ENCODE data around the gene VAMP8. TPM values are rescaled to one million over a fixed set of nuclear protein-coding genes. Genes with fewer than 3 reads are reported as not detected.
A peak's percentile ranks its signal among the peaks of the same experiment; 100 is the strongest.

VAMP8 gene
- polyA plus RNA-seq, 3 donors = 260 to 761 (median 623) TPM

DNA sequence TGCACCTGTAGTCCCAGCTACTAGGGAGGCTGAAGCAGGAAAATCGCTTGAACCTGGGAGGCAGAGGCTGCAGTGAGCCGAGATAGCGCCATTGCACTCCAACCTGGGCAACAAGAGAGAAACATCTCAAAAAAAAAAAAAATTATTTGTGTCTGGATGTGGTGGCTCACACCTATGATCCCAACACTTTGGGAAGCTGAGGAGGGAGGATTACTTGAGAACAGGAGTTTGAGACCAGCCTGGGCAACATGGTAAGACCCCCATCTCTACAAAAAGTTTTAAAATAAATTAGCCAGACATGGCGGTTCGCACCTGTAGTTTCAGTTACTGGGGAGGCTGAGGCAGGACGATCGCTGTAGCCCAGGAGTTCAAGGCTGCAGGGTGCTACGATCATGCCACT is 1.6 kb upstream of the VAMP8 start:
- Mint-ChIP-seq H3K27me3 (ENCODE audit: low read depth in 3 of 3) (peaks cover 3 to 6% (median 4%) of the 10 kb centered on the region in 3 donors), H3K4me3 (no peak overlapping the region)

DNA sequence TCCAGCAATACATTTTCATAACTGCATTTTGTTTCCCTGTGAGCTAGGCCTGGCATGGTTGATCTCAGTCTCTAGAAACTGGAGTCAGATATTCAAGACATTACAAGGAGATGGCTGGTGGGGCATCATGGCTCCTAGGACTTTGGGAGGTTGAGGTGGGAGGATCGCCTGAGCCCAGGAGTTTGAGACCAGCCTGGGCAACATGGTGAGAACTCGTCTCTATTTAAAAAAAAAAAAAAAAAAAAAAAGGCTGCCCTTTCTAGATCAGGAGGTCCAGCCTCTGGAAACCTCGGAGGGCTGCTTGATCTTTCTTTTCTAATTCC is 362 bp upstream of the VAMP8 start:
- no peaks in the 10 kb centered on the region for H3K9me3 Mint-ChIP-seq
- H3K27ac Mint-ChIP-seq = peak overlapping the region; percentile 92 to 98 (median 96)
- Histone ChIP-seq H3K27ac (ENCODE audit: low read depth in 1 of 2, low read length in 2 of 2) (peak overlapping the region; percentile 85 to 91), H3K4me2 (replicated peaks; ENCODE audit: extremely low read depth, low read length, poor library complexity, severe bottlenecking) (peak overlapping the region; percentile 81), H3K9me3 (replicated peaks in 1 of 2; ENCODE audit: control insufficient read depth in 1 of 2, insufficient read depth in 1 of 2, low read length in 2 of 2) (no peaks in the 10 kb centered on the region), H3K27me3 (ENCODE audit: control insufficient read depth in 2 of 2, insufficient read depth in 2 of 2, low read length in 2 of 2) (no peaks in the 10 kb centered on the region), H3K36me3 (replicated peaks in 1 of 2; ENCODE audit: control insufficient read depth in 1 of 2, insufficient read depth in 2 of 2, low read length in 2 of 2) (peaks cover 8 to 13% of the 10 kb centered on the region in 2 donors), H2AFZ (ENCODE audit: insufficient read depth, low read depth, low read length, poor library complexity, severe bottlenecking) (peak overlapping the region; percentile 90), H3K9ac (ENCODE audit: insufficient read depth, low read length, poor library complexity, severe bottlenecking) (peak overlapping the region; percentile 76), H3K79me2 (ENCODE audit: insufficient read depth, low read length) (peaks cover 54% of the 10 kb centered on the region), H4K20me1 (ENCODE audit: insufficient read depth, low read length) (peaks cover 19% of the 10 kb centered on the region), H3K4me3 (replicated peaks in 1 of 3; ENCODE audit: low read depth in 2 of 3, low read length in 3 of 3) (peak overlapping the region; percentile 53 to 86 (median 78)), H3K4me1 (ENCODE audit: control insufficient read depth in 1 of 2, insufficient read depth in 2 of 2, low read length in 2 of 2) (peaks cover 30 to 45% of the 10 kb centered on the region in 2 donors)
- peaks cover 0 to 4% (median 3%) of the 10 kb centered on the region in 3 donors for H3K27me3 Mint-ChIP-seq (ENCODE audit: low read depth in 3 of 3)
- no peak for DNase-seq
- no CpG with 5 or more reads among the region's 3 CpGs for WGBS (ENCODE audit: insufficient coverage)
- H3K4me1 Mint-ChIP-seq = peaks cover 44% of the 10 kb centered on the region
- peaks cover 12 to 21% of the 10 kb centered on the region in 2 donors for H3K36me3 Mint-ChIP-seq
- intact Hi-C loops (cut with micrococcal nuclease) = no loop called here
- TF ChIP-seq, protein P1, sequence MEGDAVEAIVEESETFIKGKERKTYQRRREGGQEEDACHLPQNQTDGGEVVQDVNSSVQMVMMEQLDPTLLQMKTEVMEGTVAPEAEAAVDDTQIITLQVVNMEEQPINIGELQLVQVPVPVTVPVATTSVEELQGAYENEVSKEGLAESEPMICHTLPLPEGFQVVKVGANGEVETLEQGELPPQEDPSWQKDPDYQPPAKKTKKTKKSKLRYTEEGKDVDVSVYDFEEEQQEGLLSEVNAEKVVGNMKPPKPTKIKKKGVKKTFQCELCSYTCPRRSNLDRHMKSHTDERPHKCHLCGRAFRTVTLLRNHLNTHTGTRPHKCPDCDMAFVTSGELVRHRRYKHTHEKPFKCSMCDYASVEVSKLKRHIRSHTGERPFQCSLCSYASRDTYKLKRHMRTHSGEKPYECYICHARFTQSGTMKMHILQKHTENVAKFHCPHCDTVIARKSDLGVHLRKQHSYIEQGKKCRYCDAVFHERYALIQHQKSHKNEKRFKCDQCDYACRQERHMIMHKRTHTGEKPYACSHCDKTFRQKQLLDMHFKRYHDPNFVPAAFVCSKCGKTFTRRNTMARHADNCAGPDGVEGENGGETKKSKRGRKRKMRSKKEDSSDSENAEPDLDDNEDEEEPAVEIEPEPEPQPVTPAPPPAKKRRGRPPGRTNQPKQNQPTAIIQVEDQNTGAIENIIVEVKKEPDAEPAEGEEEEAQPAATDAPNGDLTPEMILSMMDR (IDR thresholded peaks at IDR 0.05) = no peak
- peak overlapping the region; percentile 96 to 99 for H3K4me3 Mint-ChIP-seq

More for the DNA sequence above, 1.6 kb upstream of the VAMP8 start:
- Histone ChIP-seq H3K4me1 (ENCODE audit: control insufficient read depth in 1 of 2, insufficient read depth in 2 of 2, low read length in 2 of 2) (peaks cover 28 to 42% of the 10 kb centered on the region in 2 donors), H3K4me2 (replicated peaks; ENCODE audit: extremely low read depth, low read length, poor library complexity, severe bottlenecking) (no peak overlapping the region), H3K9me3 (replicated peaks in 1 of 2; ENCODE audit: control insufficient read depth in 1 of 2, insufficient read depth in 1 of 2, low read length in 2 of 2) (no peaks in the 10 kb centered on the region), H4K20me1 (ENCODE audit: insufficient read depth, low read length) (peaks cover 14% of the 10 kb centered on the region), H3K27ac (ENCODE audit: low read depth in 1 of 2, low read length in 2 of 2) (no peak overlapping the region), H3K4me3 (replicated peaks in 1 of 3; ENCODE audit: low read depth in 2 of 3, low read length in 3 of 3) (no peak overlapping the region), H3K79me2 (ENCODE audit: insufficient read depth, low read length) (peaks cover 41% of the 10 kb centered on the region), H2AFZ (ENCODE audit: insufficient read depth, low read depth, low read length, poor library complexity, severe bottlenecking) (no peak overlapping the region), H3K27me3 (ENCODE audit: control insufficient read depth in 2 of 2, insufficient read depth in 2 of 2, low read length in 2 of 2) (no peaks in the 10 kb centered on the region), H3K9ac (ENCODE audit: insufficient read depth, low read length, poor library complexity, severe bottlenecking) (no peak overlapping the region), H3K36me3 (replicated peaks in 1 of 2; ENCODE audit: control insufficient read depth in 1 of 2, insufficient read depth in 2 of 2, low read length in 2 of 2) (peaks cover 0 to under 1% of the 10 kb centered on the region in 2 donors)
- intact Hi-C loops (cut with micrococcal nuclease) = no loop called here
- 80% methylated on average over 1 of the region's 8 CpGs for WGBS (ENCODE audit: insufficient coverage)
- DNase-seq = no peak
- Mint-ChIP-seq H3K4me1 (peaks cover 37% of the 10 kb centered on the region), H3K36me3 (peaks cover 3 to 8% of the 10 kb centered on the region in 2 donors), H3K9me3 (no peaks in the 10 kb centered on the region), H3K27ac (no peak overlapping the region)
- TF ChIP-seq, protein P1 (IDR thresholded peaks at IDR 0.05) = no peak

Measured in CD14-positive monocyte (primary cell).